A673 (cell line): ENCODE results near the gene NFATC1. TPM values are rescaled to one million over a fixed set of nuclear protein-coding genes. Genes with fewer than 3 reads are reported as not detected.

Experiments
- BruUV-seq: library from RNA; stranded (reverse); fragments of 400-500 nt; replicated peaks from 2 replicates; lab custom pipeline; 2021; lab: Mats Ljungman, UMichigan
- CTCF ChIA-PET: fragments of 300-600 bp; sonication (Branson Sonifier 250); formaldehyde crosslinking; loops from one replicate; lab custom pipeline; 2022; ENCODE audit warnings: antibody characterized with exemption; lab: Charles Lee
- POLR2A ChIA-PET: fragments of 300-600 bp; sonication (Branson Sonifier 250); formaldehyde crosslinking; loops from one replicate; lab custom pipeline; 2022; ENCODE audit warnings: antibody characterized with exemption; ENCODE audit not compliant: low non-redundant PET; lab: Charles Lee
- DNase-seq: peaks from one replicate; pipeline ENCODE4 v3.0.0-alpha.2; 2015; ENCODE audit warnings: low spot score
- H3K27ac ChIP-seq: fragments of 200-600 bp; sonication (generic); 2 replicates; pipeline ENCODE4 v1.5.1; 2016; ENCODE audit warnings: mixed run types, low read depth, mild to moderate bottlenecking, mixed read lengths, antibody characterized with exemption, low read length; ENCODE audit not compliant: poor library complexity, severe bottlenecking
- H3K27me3 ChIP-seq: fragments of 200-600 bp; sonication (generic); replicated peaks from 2 replicates; pipeline ENCODE4 v1.6.1; 2017; ENCODE audit warnings: mixed run types, low read depth, mild to moderate bottlenecking, mixed read lengths, antibody characterized with exemption, low read length; ENCODE audit not compliant: insufficient read depth, poor library complexity
- H3K36me3 ChIP-seq: fragments of 200-600 bp; sonication (generic); 2 replicates; pipeline ENCODE4 v1.6.1; 2016; ENCODE audit warnings: mixed run types, mild to moderate bottlenecking, mixed read lengths, antibody characterized with exemption, low read length; ENCODE audit not compliant: insufficient read depth, poor library complexity, severe bottlenecking
- H3K4me1 ChIP-seq: fragments of 200-600 bp; sonication (generic); 2 replicates; pipeline ENCODE4 v1.6.1; 2017; ENCODE audit warnings: mixed run types, mild to moderate bottlenecking, mixed read lengths, antibody characterized with exemption, low read length; ENCODE audit not compliant: insufficient read depth, poor library complexity, severe bottlenecking
- H3K4me3 ChIP-seq: fragments of 200-600 bp; sonication (generic); 2 replicates; pipeline ENCODE4 v1.5.1; 2016; ENCODE audit warnings: low read depth, mixed run types, mild to moderate bottlenecking, mixed read lengths, low read length; ENCODE audit not compliant: poor library complexity, severe bottlenecking
- H3K9me3 ChIP-seq: fragments of 200-600 bp; sonication (generic); 2 replicates; pipeline ENCODE4 v1.6.1; 2016; ENCODE audit warnings: mixed run types, low read depth, mild to moderate bottlenecking, mixed read lengths, antibody characterized with exemption, low read length; ENCODE audit not compliant: poor library complexity, severe bottlenecking
- EZH2 ChIP-seq: fragments of 200-600 bp; sonication (generic); IDR thresholded peaks from 2 replicates; pipeline ENCODE4 v1.6.1; 2017; ENCODE audit warnings: borderline replicate concordance, low read depth, mild to moderate bottlenecking, mixed read lengths, antibody characterized with exemption, low read length; ENCODE audit not compliant: poor library complexity, severe bottlenecking
- intact Hi-C: fragments of 100-400 bp; cut with micrococcal nuclease; formaldehyde crosslinking; loops from one replicate; pipeline ENCODE4 v1.10.0; 2022; ENCODE audit not compliant: unreplicated experiment
- total RNA-seq: library from RNA; stranded (reverse); gene quantifications from 2 replicates; pipeline ENCODE4 v1.2.3, GENCODE V29; 2021
- TF ChIP-seq, protein P1 (sequence below): fragments of 300-800, 200-600 bp; sonication (generic); conservative IDR thresholded peaks from 2 replicates; pipeline ENCODE4 v1.5.1; 2017; ENCODE audit warnings: low read depth, mild to moderate bottlenecking, antibody characterized with exemption, low read length, moderate library complexity, mixed read lengths

NFATC1 gene
- total RNA-seq, 1 experiment from 2014 or later: 10.4 TPM

DNA sequence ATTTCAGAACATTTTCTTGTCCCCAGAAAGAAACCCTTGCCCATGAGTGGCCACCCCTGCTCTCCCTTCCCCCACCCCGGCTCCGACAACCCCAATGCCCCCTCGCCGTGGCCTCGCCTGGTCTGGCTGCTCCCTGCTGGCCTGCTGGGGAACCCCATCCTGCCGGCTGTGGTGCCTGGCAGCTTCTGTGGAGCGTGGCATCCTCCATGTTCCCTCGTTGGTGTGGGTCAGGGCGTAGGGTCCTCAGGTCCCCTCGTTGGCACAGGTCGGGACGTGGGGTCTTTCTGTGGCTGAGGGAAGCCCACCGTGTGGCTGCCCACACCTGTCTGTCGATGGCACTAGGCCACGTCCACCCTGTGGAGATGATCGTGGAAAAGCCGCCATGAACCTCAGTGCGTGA, 61.9 kb downstream of the NFATC1 start:
- intact Hi-C loops: no loop called here
- no peaks in the 10 kb centered on the region for H3K36me3 ChIP-seq
- no TSS peak for BruUV-seq
- peaks cover 6% of the 10 kb centered on the region for H3K4me1 ChIP-seq
- no peak for DNase-seq
- no peak overlapping the region for H3K27ac ChIP-seq
- no peaks in the 10 kb centered on the region for H3K9me3 ChIP-seq
- no peak for TF ChIP-seq EZH2
- TF ChIP-seq, protein P1, sequence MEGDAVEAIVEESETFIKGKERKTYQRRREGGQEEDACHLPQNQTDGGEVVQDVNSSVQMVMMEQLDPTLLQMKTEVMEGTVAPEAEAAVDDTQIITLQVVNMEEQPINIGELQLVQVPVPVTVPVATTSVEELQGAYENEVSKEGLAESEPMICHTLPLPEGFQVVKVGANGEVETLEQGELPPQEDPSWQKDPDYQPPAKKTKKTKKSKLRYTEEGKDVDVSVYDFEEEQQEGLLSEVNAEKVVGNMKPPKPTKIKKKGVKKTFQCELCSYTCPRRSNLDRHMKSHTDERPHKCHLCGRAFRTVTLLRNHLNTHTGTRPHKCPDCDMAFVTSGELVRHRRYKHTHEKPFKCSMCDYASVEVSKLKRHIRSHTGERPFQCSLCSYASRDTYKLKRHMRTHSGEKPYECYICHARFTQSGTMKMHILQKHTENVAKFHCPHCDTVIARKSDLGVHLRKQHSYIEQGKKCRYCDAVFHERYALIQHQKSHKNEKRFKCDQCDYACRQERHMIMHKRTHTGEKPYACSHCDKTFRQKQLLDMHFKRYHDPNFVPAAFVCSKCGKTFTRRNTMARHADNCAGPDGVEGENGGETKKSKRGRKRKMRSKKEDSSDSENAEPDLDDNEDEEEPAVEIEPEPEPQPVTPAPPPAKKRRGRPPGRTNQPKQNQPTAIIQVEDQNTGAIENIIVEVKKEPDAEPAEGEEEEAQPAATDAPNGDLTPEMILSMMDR: no peak
- ChIA-PET CTCF (no interaction called here), POLR2A (no interaction called here)
- H3K27me3 ChIP-seq: no peaks in the 10 kb centered on the region
- H3K4me3 ChIP-seq: no peak overlapping the region

GRCh38 chr18:79458131-79458838, 62.6 kb downstream of the NFATC1 start:
- intact Hi-C loops: no loop called here
- CTCF ChIA-PET: no interaction called here

DNA sequence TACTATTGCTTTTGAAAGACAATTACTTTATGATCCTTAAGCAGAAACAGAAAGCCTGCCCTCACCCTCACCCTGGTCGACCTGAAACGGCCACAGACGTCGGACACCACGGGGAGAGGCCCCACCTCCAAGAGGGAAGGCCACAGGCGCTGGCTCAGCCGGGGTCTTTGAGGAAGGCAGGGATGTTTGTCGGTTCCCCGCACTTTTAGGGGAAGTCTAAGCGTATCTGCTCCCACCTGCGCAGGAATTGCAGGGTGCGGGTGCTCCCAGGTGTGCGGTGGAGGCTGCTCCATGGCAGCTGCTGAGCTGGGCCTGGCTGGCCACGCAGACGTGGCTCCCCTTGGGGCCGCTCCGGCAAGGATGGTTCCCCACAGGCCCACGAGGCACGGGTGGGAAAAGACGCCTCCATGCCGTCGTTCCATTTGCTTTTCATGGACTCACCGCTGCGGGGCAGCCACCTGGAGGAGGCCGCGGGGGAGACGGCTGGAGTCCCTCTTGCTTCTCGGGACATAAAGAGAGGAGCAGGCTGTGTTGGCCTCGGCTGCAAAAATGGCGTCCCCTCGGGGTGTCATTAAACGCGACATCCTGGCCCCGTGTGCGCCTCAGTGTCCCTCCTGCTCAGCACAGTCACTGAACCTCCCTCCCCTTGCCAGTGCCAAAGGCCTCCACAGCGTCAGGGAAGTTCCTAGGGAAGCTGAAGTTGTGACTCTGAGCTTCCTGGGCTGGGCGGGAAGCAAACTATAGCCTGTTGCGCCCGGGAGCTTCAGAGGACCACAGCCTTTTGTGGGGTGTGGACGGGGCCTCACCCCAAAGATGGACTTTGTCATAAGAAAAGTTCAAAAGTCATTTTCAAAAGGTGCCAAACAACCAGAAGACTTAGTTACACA, 63.4 kb downstream of the NFATC1 start:
- CTCF ChIA-PET: no interaction called here
- DNase-seq: no peak

More at GRCh38 chr18:79458131-79458838, 62.6 kb downstream of the NFATC1 start:
- peaks cover 6% of the 10 kb centered on the region for H3K4me1 ChIP-seq
- H3K36me3 ChIP-seq: no peaks in the 10 kb centered on the region
- H3K4me3 ChIP-seq: no peak overlapping the region
- H3K27ac ChIP-seq: no peak overlapping the region
- H3K27me3 ChIP-seq: no peaks in the 10 kb centered on the region
- POLR2A ChIA-PET: no interaction called here
- TF ChIP-seq EZH2: no peak
- TF ChIP-seq, protein P1: no peak
- DNase-seq: no peak
- no peaks in the 10 kb centered on the region for H3K9me3 ChIP-seq
- BruUV-seq: no TSS peak

More for the DNA sequence above, 63.4 kb downstream of the NFATC1 start:
- H3K27me3 ChIP-seq: no peaks in the 10 kb centered on the region
- no peak overlapping the region for H3K4me3 ChIP-seq
- TF ChIP-seq, protein P1: no peak
- TF ChIP-seq EZH2: no peak
- H3K4me1 ChIP-seq: peaks cover 6% of the 10 kb centered on the region
- H3K9me3 ChIP-seq: no peaks in the 10 kb centered on the region
- H3K27ac ChIP-seq: no peak overlapping the region
- H3K36me3 ChIP-seq: no peaks in the 10 kb centered on the region
- POLR2A ChIA-PET: no interaction called here
- BruUV-seq: no TSS peak
- intact Hi-C loops: no loop called here
